Cerebellar nuclear complex (tissue), 1 donor: ENCODE data around the gene SLC35E2B.

Source experiments
- DNase-seq, 2 experiments: peaks; one replicate each; lab custom pipeline; 2025; lab: John Stamatoyannopoulos, UW

The SLC35E2B gene

DNA sequence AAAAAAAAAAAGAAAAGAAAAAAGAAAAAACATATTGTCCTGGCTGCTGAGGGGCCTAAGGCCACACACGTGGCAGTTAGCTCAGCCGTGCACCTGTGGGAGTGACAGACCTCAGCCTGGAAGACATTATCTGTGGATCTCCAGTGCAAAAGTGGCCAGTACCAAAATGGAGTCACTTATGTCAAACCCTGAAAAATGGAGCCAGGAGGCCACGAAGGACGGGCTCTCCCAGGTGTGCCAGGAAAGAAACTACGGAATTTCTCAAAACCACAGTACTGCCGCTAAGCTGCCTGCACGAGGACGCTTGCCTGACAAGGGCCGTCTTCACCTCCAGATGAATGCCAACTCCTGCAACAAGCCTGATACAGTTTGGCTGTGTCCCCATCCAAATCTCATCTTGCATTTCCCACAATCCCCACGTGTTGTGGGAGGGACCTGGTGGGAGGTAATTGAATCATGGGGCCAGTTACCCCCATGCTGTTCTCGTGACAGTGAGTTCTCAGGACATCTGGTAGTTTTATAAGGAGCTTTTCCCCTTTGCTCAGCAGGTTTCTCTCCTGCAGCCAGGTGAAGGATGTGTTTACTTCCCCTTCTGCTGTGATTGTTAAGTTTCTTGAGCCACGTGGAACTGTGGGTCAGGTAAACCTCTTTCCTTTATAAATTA is 82.6 kb downstream of the SLC35E2B start:
- no peak for DNase-seq
